Fibroblast of peridontal ligament (primary cell): ENCODE data around the gene SST.
A peak's percentile ranks its signal among the peaks of the same experiment; 100 is the strongest.

ENCODE experiments used
- DNase-seq: peaks from one replicate; pipeline ENCODE4 v3.0.0-alpha.2; 2010; ENCODE audit errors: extremely low read depth

SST gene

GRCh38 chr3:187669675-187670504, at the start of gene SST:
TSS of gene SST (minus strand) at chr3:187670394. CDS start at chr3:187670291, 103 bp downstream.
- peak; percentile 45 for DNase-seq

GRCh38 chr3:187719628-187720336, 49.6 kb upstream of the SST start:
- DNase-seq: no peak

GRCh38 chr3:187718802-187719201, 48.6 kb upstream of the SST start:
- no peak for DNase-seq

- peak; percentile 58 for DNase-seq
These were observed 47.4 kb upstream of the SST start for GRCh38 chr3:187717572-187717971.

- peak; percentile 79 for DNase-seq
These were observed 44.3 kb upstream of the SST start for GRCh38 chr3:187714404-187714979.

- peak; percentile 64 for DNase-seq
These were observed 43.3 kb upstream of the SST start for GRCh38 chr3:187713504-187713903.

- DNase-seq: no peak
These were observed 39.0 kb upstream of the SST start for GRCh38 chr3:187709155-187709554.

GRCh38 chr3:187708696-187709095, 38.5 kb upstream of the SST start:
- DNase-seq: no peak

GRCh38 chr3:187706971-187707370, 36.8 kb upstream of the SST start:
- no peak for DNase-seq

- DNase-seq: no peak
These were observed 35.0 kb upstream of the SST start for GRCh38 chr3:187705164-187705563.

- peak; percentile 38 for DNase-seq
These were observed 32.4 kb upstream of the SST start, which contains the start of gene RTP2 for GRCh38 chr3:187702507-187703033. TSS of gene RTP2 (minus strand) at chr3:187702557. CDS start at chr3:187702128, 429 bp downstream.

GRCh38 chr3:187700249-187700648, 30.1 kb upstream of the SST start:
- no peak for DNase-seq

- no peak for DNase-seq
These were observed 28.6 kb upstream of the SST start for GRCh38 chr3:187698499-187699399.

GRCh38 chr3:187696021-187696420, 25.8 kb upstream of the SST start:
- no peak for DNase-seq

- no peak for DNase-seq
These were observed 25.3 kb upstream of the SST start for GRCh38 chr3:187695449-187695848.

- DNase-seq: peak; percentile 20
These were observed 24.6 kb upstream of the SST start for GRCh38 chr3:187694801-187695200.

- DNase-seq: no peak
These were observed 23.2 kb upstream of the SST start for GRCh38 chr3:187693431-187693830.

GRCh38 chr3:187689984-187690383, 19.8 kb upstream of the SST start:
- peak; percentile 59 for DNase-seq

- DNase-seq: no peak
These were observed 16.6 kb upstream of the SST start for GRCh38 chr3:187686621-187687273.

- no peak for DNase-seq
These were observed 15.8 kb upstream of the SST start for GRCh38 chr3:187685948-187686347.

- DNase-seq: no peak
These were observed 14.7 kb upstream of the SST start for GRCh38 chr3:187684880-187685279.
